ENCODE data around the gene MFAP2.
"Not testable (repeated sequence)": the region's sequence is repeated elsewhere in the genome, so short reads cannot be mapped to it uniquely, and the experiment has no call there.

MFAP2 gene

DNA sequence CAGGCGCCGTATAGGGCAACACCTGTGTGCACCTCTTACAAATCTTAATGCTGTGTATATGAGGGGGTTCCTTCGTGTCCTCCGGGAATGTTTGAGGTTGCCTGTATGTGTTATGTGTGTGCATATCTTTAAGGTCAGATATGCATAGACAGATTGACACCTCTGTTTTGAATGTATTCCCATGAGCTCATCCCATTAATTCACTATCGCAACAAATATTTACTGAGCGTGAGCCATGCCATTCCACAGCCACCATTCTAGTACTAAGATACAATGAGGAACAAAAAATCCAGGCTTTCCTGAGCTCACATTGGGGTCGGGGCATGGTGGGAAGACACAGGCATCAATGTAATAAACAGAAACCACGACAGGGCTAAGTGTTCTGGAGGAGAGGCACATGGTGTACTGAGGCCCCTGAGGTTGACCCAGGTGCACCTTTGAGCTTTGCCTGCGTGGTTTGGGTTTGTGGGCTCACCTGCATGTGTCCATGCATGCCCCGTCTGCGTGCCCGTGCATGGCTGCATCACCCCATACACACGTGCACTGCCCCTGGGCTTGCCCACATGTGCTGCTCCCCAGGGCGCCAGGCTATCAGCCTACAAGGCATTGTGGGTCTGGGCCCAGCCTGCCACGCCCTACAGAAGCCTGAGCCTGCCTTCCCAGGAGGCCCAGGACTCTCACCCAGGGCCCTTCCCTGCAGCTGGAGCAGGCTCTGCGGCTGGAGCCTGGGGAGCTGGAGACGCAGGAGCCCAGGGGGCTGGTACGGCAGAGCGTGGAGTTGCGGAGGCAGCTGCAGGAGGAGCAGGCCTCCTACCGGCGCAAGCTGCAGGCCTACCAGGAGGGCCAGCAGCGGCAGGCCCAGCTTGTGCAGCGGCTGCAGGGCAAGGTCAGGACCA, 51.0 kb downstream of the MFAP2 start:
- DNase-seq (ENCODE audit: low read depth, low spot score), result not testable (repeated sequence)

DNA sequence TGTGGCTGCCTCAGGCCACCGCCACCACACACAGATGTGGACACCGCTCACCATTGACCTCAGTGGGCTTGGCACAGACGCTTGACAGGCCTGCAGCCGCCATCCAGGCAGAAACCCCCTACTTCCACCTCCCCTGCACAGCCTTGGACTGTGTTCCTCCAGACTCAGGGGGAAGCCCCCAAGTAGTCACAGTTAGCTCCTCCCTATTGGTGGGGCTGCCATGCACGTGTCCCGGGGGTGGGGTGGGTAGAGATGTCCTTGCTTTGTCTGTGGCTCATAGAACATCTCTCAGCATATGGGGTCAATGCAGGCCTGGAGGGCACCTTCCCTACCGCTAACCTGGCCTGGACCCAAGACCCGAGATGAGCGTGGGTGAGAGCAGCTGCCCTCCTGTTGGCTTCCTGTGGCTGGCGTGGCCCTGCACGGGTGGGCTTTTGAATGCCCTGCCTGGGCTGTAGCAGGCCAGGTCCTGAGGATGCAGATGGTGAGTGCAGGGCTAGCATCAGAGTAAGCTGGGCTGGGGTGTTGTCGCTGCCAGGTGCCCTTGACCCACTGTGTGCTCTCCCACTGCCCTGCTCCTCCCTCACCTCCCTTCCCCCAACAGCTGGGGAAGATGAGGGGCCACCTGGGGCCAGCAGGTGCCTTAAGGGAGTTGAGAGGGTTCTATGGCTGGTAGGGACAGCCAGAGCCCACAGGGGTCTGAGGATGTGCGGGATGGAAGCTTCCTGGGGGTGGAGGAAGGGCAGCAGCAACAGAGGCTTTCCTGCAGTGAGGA, 52.5 kb downstream of the MFAP2 start:
- DNase-seq (ENCODE audit: low read depth, low spot score), result no peak

DNA sequence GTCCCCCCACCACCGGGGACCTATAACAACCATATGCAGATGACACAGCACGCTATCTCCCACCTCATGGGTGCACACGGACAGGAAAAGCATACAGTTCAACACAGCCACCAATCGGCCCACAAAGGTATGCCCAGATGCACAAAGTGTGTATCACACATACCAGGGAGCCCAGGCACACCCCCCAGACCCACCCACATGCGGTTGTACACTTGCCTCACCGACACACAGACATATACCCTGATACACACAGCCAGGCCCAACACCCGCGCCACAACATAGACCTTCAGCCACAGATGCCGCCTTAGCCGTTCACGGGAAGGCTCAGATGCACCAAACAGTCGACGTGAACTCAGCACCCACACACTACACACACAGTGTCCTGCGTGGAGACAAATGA, 53.2 kb downstream of the MFAP2 start:
- DNase-seq (ENCODE audit: low read depth, low spot score), result no peak

DNA sequence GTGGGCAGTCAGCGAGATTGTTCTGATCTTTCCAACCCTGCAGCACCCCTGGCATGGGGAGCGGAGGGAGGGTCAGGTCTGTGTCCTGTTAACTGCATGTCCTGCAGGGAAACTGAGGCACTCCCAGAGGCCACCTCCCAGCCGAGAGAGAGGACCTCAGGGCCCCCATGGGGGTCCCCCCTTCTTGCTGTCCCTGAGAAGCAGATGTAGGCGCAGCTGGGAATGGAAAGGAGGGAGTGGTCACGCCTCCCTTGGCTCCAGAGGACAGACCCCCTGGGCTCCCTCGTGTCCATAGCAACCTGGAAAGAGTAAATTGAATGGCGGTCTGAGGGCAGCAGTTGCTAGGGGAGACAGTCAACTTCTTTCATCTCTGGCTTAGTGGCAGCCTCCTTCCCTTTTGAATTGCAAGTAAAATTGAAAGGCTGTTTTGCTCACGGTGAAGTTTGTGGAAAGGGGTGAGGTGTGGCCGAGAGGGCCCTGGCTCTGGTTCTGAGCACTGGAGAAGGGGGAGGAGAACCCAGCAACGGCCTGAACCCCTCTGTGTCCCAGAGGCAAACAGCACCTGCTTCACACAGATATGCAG, 53.8 kb downstream of the MFAP2 start:
- DNase-seq (ENCODE audit: low read depth, low spot score), result no peak

DNA sequence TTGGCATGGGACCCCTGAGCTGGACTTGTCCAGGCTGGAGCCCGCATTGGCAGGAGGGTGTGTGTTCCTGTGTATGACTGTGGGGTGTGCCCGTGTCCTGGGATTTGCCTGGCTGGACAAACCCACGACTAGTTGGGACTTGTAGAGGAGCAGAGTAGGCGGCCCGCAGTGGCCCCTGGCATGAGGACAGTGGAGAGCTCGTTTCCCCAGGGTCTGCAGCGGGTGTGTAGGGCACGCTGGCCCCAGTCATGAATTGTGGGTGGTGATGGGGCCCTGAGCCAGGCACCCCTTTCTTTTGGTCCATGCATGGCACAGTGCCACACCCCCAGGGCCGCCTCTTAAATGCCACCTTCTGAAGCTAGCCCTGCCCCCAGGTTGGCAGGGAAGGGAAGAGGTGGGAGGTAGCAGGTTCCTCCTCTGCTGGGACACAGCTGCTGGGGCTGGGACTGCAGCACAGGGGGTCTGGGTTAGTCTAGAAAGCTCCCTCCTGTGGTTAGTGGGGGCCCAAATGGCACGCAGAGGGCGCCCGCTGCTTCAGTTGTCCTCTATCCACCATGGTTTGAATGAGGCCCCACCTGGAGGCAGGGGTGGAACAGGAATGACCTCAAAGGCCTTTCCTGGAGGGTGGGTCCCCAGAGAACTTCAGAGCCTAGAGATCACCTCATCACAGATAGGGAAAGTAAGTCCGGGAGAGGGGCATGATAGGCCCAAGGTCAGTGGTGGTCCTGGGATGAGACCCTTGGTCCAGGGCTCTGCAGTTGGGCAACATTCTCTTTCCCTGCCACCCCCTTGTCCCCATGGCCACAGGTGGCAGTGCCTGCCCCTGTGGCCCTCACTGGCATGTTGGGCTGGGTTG, 54.6 kb downstream of the MFAP2 start:
- no peak for DNase-seq (ENCODE audit: low read depth, low spot score)

DNA sequence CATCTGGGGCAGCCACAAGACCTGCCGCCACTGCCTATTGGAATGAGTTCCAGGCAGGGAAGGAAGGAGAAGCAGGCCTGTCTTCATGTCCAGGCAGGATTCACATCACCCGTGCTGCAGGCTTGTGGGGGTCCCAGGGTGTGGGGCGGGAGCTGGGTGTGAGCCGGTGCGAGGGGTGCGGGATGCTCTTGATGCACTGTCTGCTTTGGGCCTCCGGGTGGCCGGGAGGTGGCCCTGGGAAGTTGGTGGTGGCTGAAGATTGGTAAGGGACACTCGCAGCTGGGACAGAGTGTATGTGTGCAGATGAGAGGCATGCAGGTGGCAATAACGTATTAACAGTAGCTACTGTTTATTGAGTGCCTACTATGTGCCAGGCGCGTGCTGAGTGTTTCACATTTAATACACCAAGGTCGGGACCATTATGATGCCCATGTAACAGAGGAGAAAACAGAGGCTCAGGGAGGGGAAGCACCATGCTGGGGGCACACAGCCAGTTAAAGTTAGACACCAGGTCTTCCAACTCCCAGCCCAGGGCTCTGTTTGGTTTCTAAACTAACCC, 55.4 kb downstream of the MFAP2 start:
- no peak for DNase-seq (ENCODE audit: low read depth, low spot score)

Data from activated naive CD8-positive, alpha-beta T cell treated with anti-CD3 and anti-CD28 coated beads, Interleukin-2, amount 50 U/mL, for 16 hours (primary cell).